T-cell (primary cell): ENCODE measurements around the gene SLC16A13. TPM values are rescaled to one million over a fixed set of nuclear protein-coding genes. Genes with fewer than 3 reads are reported as not detected.

ENCODE experiments used
- ATAC-seq, 4 experiments: fragments of 200-7000 bp in 3 of 4; fragments of 150-1000 bp in 1 of 4; cut with Tn5 transposase; replicated peaks in 1 of 4; 1 replicate in 3 of 4; 2 replicates in 1 of 4; pipeline ENCODE4 v1.10.0; 2021; ENCODE audit warnings: moderate library complexity in 3 of 4, mild to moderate bottlenecking in 2 of 4, moderate number of reproducible peaks in 1 of 4
- CTCF ChIA-PET, 2 donors: fragments of 300-600 bp; sonication (Branson Sonifier 250); formaldehyde crosslinking; loops; one replicate each; lab custom pipeline; 2022; ENCODE audit warnings: antibody characterized with exemption in 2 of 2; lab: Charles Lee
- POLR2A ChIA-PET, 2 donors: fragments of 300-600 bp; sonication (Branson Sonifier 250); formaldehyde crosslinking; loops; one replicate each; lab custom pipeline; 2022; ENCODE audit warnings: antibody characterized with exemption in 2 of 2; lab: Charles Lee
- DNase-seq, 35 experiments: peaks; one replicate each; pipeline versions ENCODE4 v3.0.0 to v3.0.0-alpha.2; 2013 to 2023
- H3K27ac ChIP-seq: one replicate; pipeline ENCODE4 v1.5.1; 2013; ENCODE audit warnings: low read length
- H3K27me3 ChIP-seq, 2 experiments: replicated peaks in 1 of 2; 1 replicate in 1 of 2; 2 replicates in 1 of 2; pipeline versions ENCODE4 v1.6.1 to v1.7.0; 2013; ENCODE audit warnings: low read length in 1 of 2, mixed read lengths in 1 of 2; ENCODE audit not compliant: control insufficient read depth in 2 of 2, insufficient read depth in 2 of 2; ENCODE audit errors: extremely low read depth in 1 of 2
- H3K36me3 ChIP-seq, 2 donors: 1 replicate in 1 of 2; 2 replicates in 1 of 2; pipeline versions ENCODE4 v1.6.1 to v1.7.0; 2013; ENCODE audit warnings: low read length in 1 of 2; ENCODE audit not compliant: control insufficient read depth in 2 of 2, insufficient read depth in 1 of 2; ENCODE audit errors: extremely low read depth in 1 of 2
- H3K4me1 ChIP-seq, 2 experiments: 1 replicate in 1 of 2; 2 replicates in 1 of 2; pipeline versions ENCODE4 v1.6.1 to v1.7.0; 2013; ENCODE audit warnings: low read length in 2 of 2, mixed read lengths in 1 of 2; ENCODE audit not compliant: insufficient read depth in 2 of 2, control insufficient read depth in 1 of 2; ENCODE audit errors: extremely low read depth in 1 of 2
- H3K4me3 ChIP-seq, 2 donors: 1 replicate in 1 of 2; 2 replicates in 1 of 2; pipeline versions ENCODE4 v1.5.1 to v1.7.0; 2013; ENCODE audit warnings: mild to moderate bottlenecking in 2 of 2, low read length in 1 of 2, moderate library complexity in 1 of 2; ENCODE audit not compliant: control insufficient read depth in 1 of 2; ENCODE audit errors: extremely low read depth in 1 of 2
- H3K9me3 ChIP-seq: 2 replicates; pipeline ENCODE4 v1.7.0; 2013
- H3K27ac Mint-ChIP-seq, 2 donors: one replicate each; pipeline ENCODE4 v1.8.0; 2020 to 2021; ENCODE audit warnings: mild to moderate bottlenecking in 2 of 2, mixed read lengths in 2 of 2
- H3K27me3 Mint-ChIP-seq, 2 donors: one replicate each; pipeline ENCODE4 v1.8.0; 2021 to 2022; ENCODE audit warnings: mixed read lengths in 2 of 2
- H3K36me3 Mint-ChIP-seq: one replicate; pipeline ENCODE4 v1.8.0; 2021; ENCODE audit warnings: mixed read lengths
- H3K4me1 Mint-ChIP-seq, 3 donors: one replicate each; pipeline ENCODE4 v1.8.0; 2020 to 2022; ENCODE audit warnings: mixed read lengths in 3 of 3, mild to moderate bottlenecking in 1 of 3
- H3K4me3 Mint-ChIP-seq, 3 donors: one replicate each; pipeline ENCODE4 v1.8.0; 2020 to 2022; ENCODE audit warnings: mild to moderate bottlenecking in 3 of 3, mixed read lengths in 3 of 3, moderate library complexity in 3 of 3
- H3K9me3 Mint-ChIP-seq, 3 donors: one replicate each; pipeline ENCODE4 v1.8.0; 2020 to 2022; ENCODE audit warnings: mixed read lengths in 3 of 3
- WGBS: methylation state at CpG from one replicate; pipeline ENCODE4 v1.1.5; 2013; ENCODE audit warnings: missing lambda C conversion rate; ENCODE audit not compliant: insufficient coverage; 5-methylcytosine and 5-hydroxymethylcytosine counted together
- total RNA-seq, 35 experiments: library from RNA in 6 of 35; stranded (reverse) in 6 of 35; fragments of 120-200 nt in 1 of 35; gene quantifications; one replicate each; pipeline versions ENCODE4 v1.2.1 to v1.2.4 and lab custom pipeline; 2013 to 2026

SLC16A13 gene
- total RNA-seq, 5 donors from 2014 or later (not counting 1 experiment from before 2014, with no cell fraction given): 3.8 to 17.6 (median 15.4) TPM

DNA sequence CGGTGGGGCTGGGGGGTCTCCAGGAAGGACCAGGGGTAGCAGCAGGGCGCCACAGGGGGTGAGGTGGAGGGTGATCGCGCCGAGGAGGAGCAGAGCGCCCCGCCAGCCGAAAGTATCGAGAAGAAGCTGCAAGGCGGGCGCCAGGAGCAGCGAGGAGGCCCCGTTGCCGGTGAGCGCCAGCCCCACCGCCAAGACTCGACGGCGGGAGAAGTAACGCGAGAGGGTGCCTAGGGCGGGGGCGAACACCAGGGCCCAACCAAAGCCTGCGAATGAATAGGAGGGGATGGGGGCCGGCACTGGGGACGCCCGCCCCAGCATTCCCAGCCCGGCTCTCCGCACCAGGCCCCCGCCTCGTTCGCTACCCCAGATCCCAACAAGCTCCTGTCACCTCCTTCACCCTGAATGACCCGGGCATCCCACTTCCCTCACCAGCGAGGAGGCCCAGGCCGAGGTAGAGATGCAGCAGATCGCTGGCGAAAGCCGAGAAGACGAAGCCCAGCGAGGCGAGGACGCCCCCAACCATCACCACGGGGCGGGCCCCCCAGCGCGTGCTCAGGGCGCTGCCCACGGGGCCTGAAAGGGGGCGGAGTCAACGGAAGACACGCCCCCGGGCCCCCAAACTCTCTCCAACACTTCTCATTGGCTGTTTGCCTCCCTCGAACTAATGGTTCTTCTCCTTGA, 6.8 kb downstream of the SLC16A13 start:
- Histone ChIP-seq H3K27me3 (peaks cover 0 to 19% of the 10 kb centered on the region in 2 experiments), H3K36me3 (no peaks in the 10 kb centered on the region), H3K27ac (peak overlapping the region; percentile 76), H3K4me1 (peaks cover 28 to 63% of the 10 kb centered on the region in 2 experiments), H3K4me3 (peak overlapping the region; percentile 55 to 56), H3K9me3 (no peaks in the 10 kb centered on the region)
- Mint-ChIP-seq H3K9me3 (no peaks in the 10 kb centered on the region), H3K4me3 (peak overlapping the region; percentile 65 to 79 (median 74)), H3K27ac (peak overlapping the region; percentile 74 to 80), H3K4me1 (peaks cover 46 to 56% (median 46%) of the 10 kb centered on the region in 3 donors), H3K27me3 (no peaks in the 10 kb centered on the region), H3K36me3 (no peaks in the 10 kb centered on the region)
- ATAC-seq (peak; percentile 31 to 38 (median 32)), DNase-seq (peak in 32 of 35 experiments; percentile 13 to 66 (median 47))
- ChIA-PET POLR2A (no interaction called here), CTCF (interaction anchor here in 1 of 2 donors (0.6 to 1.0 kb wide), 2 partner anchors 17 to 239 kb away, joined by 5 read pairs; partner anchors contain the start of gene SLC2A4)
- WGBS: 3% methylated on average over 34 of the region's 53 CpGs

DNA sequence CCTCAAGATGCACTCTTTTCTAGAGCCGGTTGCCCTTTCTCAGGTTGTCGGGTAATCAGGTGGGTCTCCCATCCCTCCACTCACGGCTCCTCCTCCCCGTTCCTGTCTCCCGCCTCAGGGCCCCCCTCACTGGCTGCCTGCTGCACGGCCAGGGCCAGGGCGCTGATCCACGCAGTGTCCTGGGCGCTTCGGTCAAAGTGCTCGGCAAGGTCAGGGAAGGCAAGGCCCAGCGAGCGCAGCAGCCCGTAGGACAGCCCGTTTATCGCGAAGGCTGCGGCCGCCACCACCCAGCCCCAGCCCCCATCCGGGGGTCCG, 7.3 kb downstream of the SLC16A13 start:
- H3K27ac ChIP-seq: peak overlapping the region; percentile 76
- peak overlapping the region; percentile 55 to 56 for H3K4me3 ChIP-seq
- H3K27me3 ChIP-seq: peaks cover 0 to 19% of the 10 kb centered on the region in 2 experiments
- H3K9me3 ChIP-seq: no peaks in the 10 kb centered on the region
- WGBS: 13% methylated on average over 16 of the region's 21 CpGs
- peak in 1 of 35 experiments; percentile 28 for DNase-seq
- CTCF ChIA-PET: no interaction called here
- ATAC-seq: peak in 3 of 4 experiments; percentile 2 to 9 (median 5)
- Mint-ChIP-seq H3K27ac (peak overlapping the region in 1 of 2 donors; percentile 80), H3K4me3 (peak overlapping the region; percentile 65 to 79 (median 74)), H3K4me1 (peaks cover 42 to 56% (median 43%) of the 10 kb centered on the region in 3 donors), H3K36me3 (no peaks in the 10 kb centered on the region), H3K9me3 (no peaks in the 10 kb centered on the region), H3K27me3 (no peaks in the 10 kb centered on the region)
- peaks cover 23 to 59% of the 10 kb centered on the region in 2 experiments for H3K4me1 ChIP-seq
- no peaks in the 10 kb centered on the region for H3K36me3 ChIP-seq
- POLR2A ChIA-PET: no interaction called here

DNA sequence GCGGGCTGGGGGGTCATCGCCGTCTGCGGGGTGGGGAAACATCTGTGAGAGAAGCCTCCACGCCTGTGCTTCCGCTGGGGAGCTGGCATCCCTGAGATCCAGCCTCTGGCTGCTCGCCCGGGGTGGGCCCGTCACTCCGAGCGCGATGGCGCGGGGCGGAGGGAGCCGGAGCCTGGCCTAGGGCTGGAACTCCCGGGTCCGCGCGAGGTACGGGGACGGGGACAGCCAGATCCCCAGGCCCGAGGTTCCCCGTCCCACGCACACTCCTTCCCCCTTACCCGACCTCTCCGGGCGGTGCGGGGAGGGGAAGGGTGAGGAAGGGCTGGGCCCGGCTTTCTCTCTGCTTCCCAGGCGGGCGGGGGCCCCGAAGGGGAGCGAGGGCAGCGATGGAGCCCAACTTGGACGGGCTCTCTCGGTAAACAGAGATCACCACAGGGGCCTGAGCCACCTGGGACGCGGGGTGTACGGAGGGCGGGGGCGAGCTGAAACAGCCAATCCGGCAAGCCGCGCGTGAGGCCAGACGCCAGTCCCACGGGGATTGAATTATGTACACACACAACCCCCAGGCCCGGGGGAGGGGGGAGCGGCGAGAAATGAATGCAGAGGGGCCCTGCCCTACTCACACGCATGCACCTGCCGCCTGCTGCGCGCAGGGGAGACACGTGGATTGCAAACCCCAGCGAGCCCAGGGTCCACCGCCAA, 7.8 kb downstream of the SLC16A13 start, which contains the start of gene SLC16A11:
Gene SLC16A11 (minus strand): TSS at position 596 of the 702 bp plus-strand sequence. CDS start 579 bp downstream, at position 17.
- Mint-ChIP-seq H3K36me3 (no peaks in the 10 kb centered on the region), H3K4me3 (peak within 1 kb of the TSS; percentile 65 to 83 (median 74)), H3K27me3 (no peaks in the 10 kb centered on the region), H3K9me3 (no peaks in the 10 kb centered on the region), H3K4me1 (peaks cover 38 to 52% (median 39%) of the 10 kb centered on the region in 3 donors), H3K27ac (peak within 1 kb of the TSS in 1 of 2 donors; percentile 80)
- peaks cover 0 to 19% of the 10 kb centered on the region in 2 experiments for H3K27me3 ChIP-seq
- H3K4me1 ChIP-seq: peaks cover 23 to 54% of the 10 kb centered on the region in 2 experiments
- 12% methylated on average over 24 of the region's 58 CpGs for WGBS
- ATAC-seq (peak; percentile 7 to 17 (median 8)), DNase-seq (peak in 12 of 35 experiments; percentile 14 to 46 (median 26))
- ChIA-PET CTCF (interaction anchor here in 1 of 2 donors (3.4 kb wide), 1 partner anchor 90 kb away, joined by 48 read pairs; no protein-coding TSS in a partner anchor), POLR2A (no interaction called here)
- no peaks in the 10 kb centered on the region for H3K36me3 ChIP-seq
- no peaks in the 10 kb centered on the region for H3K9me3 ChIP-seq
- H3K4me3 ChIP-seq: peak within 1 kb of the TSS; percentile 55 to 56
- H3K27ac ChIP-seq: peak within 1 kb of the TSS; percentile 76

DNA sequence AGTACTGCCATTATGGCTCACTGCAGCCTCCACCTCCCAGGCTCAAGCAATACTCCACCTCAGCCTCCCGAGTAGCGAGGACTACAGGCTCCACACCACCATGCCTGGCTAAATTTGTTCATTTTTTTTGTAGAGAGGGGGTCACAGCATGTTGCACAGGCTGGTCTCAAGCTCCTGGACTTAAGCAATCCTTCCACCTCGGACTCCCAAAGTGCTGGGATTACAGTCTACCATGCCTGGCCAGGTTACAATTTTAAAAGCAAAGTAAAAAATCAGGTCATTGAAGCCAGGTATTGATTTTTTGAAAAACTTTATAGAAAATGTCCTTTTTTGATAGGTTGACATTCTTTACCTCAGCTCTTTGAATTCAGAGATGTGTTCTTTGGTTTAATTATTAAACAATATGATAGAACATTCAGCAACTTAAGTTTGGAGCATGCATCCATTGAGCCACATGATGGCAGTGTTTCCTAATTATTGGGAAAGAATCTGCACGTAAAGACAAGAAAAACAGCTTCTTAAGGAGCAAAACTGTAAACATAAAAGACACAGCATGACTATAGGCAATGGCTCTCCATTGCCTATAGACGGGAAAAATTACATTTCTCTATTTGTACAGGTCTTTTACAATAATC, 9.8 kb downstream of the SLC16A13 start:
- Mint-ChIP-seq H3K36me3 (no peaks in the 10 kb centered on the region), H3K4me3 (peak overlapping the region; percentile 78 to 83 (median 79)), H3K9me3 (no peaks in the 10 kb centered on the region), H3K27ac (peak overlapping the region; percentile 86 to 92), H3K27me3 (no peaks in the 10 kb centered on the region), H3K4me1 (peaks cover 32 to 45% (median 36%) of the 10 kb centered on the region in 3 donors)
- Histone ChIP-seq H3K9me3 (no peaks in the 10 kb centered on the region), H3K27ac (peak overlapping the region; percentile 70), H3K4me3 (peak overlapping the region; percentile 48 to 64), H3K36me3 (no peaks in the 10 kb centered on the region), H3K27me3 (peaks cover 0 to 19% of the 10 kb centered on the region in 2 experiments), H3K4me1 (peaks cover 21 to 46% of the 10 kb centered on the region in 2 experiments)
- ChIA-PET POLR2A (interaction anchor here (0.6 to 1.9 kb wide), 6 partner anchors 10 to 634 kb away, joined by 3 to 12 read pairs (median 4); partner anchors contain the start of gene SLC16A13 (in 2 of the 2)), CTCF (interaction anchor here (0.5 to 3.4 kb wide), 27 partner anchors 8 to 516 kb away, joined by 3 to 48 read pairs (median 4); partner anchors contain the start of genes NEURL4 (in 1 of the 2), RNASEK (in 1 of the 2) and SLC16A13 (in 1 of the 2))
- peak; percentile 40 to 46 (median 42) for ATAC-seq
- no CpG with 5 or more reads among the region's 5 CpGs for WGBS
- DNase-seq: peak in 25 of 35 experiments; percentile 9 to 88 (median 40)

DNA sequence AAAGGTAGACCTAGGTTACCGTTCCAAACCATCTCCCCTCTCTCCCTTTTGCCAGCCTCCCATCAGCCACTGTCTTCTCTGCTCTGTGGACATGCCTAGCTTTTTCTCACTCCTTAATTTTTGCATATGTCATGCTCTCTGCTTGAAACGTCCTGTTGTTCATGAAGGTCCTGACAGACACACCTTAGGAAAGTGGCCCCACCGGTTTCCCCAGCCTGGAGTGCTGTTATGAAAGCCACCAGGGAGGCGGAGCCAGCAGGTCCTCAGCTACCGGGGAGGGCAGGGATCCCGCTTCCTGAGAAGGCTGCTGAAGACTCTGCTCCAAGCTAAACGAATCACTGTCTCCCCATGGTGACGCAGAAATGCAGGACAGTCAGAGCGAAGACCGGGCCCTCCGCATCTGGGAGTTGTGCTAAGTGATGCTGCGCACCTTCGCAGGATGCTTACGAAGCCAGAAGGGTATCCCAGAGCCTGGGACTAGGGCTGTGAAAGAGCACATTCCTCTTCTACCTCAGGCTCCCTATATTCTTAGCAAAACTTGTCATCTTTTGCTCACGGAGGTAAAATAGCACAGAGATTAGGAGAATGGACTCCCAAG, 10.4 kb downstream of the SLC16A13 start:
- Histone ChIP-seq H3K4me1 (peaks cover 21 to 46% of the 10 kb centered on the region in 2 experiments), H3K4me3 (peak overlapping the region; percentile 48 to 64), H3K27me3 (peaks cover 0 to 21% of the 10 kb centered on the region in 2 experiments), H3K27ac (peak overlapping the region; percentile 70), H3K36me3 (no peaks in the 10 kb centered on the region), H3K9me3 (no peaks in the 10 kb centered on the region)
- DNase-seq (peak in 12 of 35 experiments; percentile 11 to 60 (median 36)), ATAC-seq (peak; percentile 30 to 49 (median 37))
- Mint-ChIP-seq H3K36me3 (no peaks in the 10 kb centered on the region), H3K27me3 (no peaks in the 10 kb centered on the region), H3K9me3 (no peaks in the 10 kb centered on the region), H3K27ac (peak overlapping the region; percentile 86 to 92), H3K4me1 (peaks cover 32 to 43% (median 35%) of the 10 kb centered on the region in 3 donors), H3K4me3 (peak overlapping the region; percentile 78 to 83 (median 79))
- ChIA-PET CTCF (interaction anchor here (0.5 to 3.4 kb wide), 21 partner anchors 8 to 515 kb away, joined by 3 to 48 read pairs (median 5); partner anchors contain the start of genes NEURL4 (in 1 of the 2), RNASEK (in 1 of the 2) and SLC16A13 (in 1 of the 2)), POLR2A (interaction anchor here (0.6 to 1.9 kb wide), 6 partner anchors 10 to 633 kb away, joined by 3 to 12 read pairs (median 4); partner anchors contain the start of gene SLC16A13 (in 2 of the 2))
- 11% methylated on average over 15 of the region's 15 CpGs for WGBS
